ENCODE measurements around the gene DPYSL5.

DNA sequence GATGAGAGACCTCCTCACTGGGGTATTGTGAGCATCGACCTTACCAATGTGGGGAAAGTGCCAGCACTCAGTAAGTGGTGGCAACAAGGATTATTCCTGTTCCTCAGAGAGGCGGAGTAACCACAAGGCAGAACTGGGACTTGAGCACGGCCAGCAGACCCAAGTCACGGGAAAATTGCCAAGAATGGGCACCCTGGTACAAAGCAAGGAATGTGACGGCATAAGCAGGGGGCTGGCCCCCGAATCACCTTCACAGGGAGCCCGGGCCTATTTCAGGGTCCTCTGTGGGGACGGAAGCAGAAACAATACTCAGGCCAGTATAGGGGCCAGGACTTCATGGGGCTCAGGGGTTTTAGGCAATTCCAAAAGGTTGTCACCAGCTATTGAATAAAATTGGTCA is 36.7 kb upstream of the DPYSL5 start:
- no peak for TF ChIP-seq TARDBP (IDR thresholded peaks at IDR 0.05)
- TF ChIP-seq FOXA1 (IDR thresholded peaks at IDR 0.05): no peak

Measured in HEK293T (cell line).